Measurements from ENCODE around the gene ZC3H12C.

DNA sequence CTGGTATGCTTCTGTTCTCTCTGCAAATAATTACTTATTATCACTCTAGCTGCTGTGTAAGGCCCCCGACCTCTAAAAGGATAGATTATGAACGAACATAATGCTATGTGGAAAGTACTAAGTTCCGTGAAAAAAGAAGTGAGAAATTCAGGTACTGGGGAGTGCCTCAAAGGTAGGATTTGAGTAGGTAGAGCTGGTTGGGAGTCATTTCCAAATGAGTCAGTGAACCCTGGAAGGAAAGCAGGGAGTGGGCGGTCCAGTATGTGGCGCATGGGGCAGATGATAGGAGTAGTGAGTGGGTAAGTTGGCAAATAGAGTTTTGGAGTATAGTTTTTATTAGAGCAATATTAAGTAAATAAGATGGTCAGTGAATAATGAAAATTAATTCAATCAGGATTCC lies 2.4 kb downstream of the ZC3H12C start:
- TF ChIP-seq, protein P1, sequence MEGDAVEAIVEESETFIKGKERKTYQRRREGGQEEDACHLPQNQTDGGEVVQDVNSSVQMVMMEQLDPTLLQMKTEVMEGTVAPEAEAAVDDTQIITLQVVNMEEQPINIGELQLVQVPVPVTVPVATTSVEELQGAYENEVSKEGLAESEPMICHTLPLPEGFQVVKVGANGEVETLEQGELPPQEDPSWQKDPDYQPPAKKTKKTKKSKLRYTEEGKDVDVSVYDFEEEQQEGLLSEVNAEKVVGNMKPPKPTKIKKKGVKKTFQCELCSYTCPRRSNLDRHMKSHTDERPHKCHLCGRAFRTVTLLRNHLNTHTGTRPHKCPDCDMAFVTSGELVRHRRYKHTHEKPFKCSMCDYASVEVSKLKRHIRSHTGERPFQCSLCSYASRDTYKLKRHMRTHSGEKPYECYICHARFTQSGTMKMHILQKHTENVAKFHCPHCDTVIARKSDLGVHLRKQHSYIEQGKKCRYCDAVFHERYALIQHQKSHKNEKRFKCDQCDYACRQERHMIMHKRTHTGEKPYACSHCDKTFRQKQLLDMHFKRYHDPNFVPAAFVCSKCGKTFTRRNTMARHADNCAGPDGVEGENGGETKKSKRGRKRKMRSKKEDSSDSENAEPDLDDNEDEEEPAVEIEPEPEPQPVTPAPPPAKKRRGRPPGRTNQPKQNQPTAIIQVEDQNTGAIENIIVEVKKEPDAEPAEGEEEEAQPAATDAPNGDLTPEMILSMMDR (IDR thresholded peaks at IDR 0.05): no peak
- TF ChIP-seq POLR2A (IDR thresholded peaks at IDR 0.05): no peak

All from ovary (tissue), 3 donors.